Placental pericyte (primary cell): ENCODE data around the gene FGF8. TPM values are rescaled to one million over a fixed set of nuclear protein-coding genes. Genes with fewer than 3 reads are reported as not detected.

Experiments
- total RNA-seq: library from RNA; depleted of rRNA; stranded (reverse); fragments of >200 nt; gene quantifications from 2 replicates; pipeline ENCODE4 v1.2.3, GENCODE V29; 2012

Gene FGF8, protein sequence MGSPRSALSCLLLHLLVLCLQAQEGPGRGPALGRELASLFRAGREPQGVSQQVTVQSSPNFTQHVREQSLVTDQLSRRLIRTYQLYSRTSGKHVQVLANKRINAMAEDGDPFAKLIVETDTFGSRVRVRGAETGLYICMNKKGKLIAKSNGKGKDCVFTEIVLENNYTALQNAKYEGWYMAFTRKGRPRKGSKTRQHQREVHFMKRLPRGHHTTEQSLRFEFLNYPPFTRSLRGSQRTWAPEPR
- not detected in 2 replicates for total RNA-seq

DNA sequence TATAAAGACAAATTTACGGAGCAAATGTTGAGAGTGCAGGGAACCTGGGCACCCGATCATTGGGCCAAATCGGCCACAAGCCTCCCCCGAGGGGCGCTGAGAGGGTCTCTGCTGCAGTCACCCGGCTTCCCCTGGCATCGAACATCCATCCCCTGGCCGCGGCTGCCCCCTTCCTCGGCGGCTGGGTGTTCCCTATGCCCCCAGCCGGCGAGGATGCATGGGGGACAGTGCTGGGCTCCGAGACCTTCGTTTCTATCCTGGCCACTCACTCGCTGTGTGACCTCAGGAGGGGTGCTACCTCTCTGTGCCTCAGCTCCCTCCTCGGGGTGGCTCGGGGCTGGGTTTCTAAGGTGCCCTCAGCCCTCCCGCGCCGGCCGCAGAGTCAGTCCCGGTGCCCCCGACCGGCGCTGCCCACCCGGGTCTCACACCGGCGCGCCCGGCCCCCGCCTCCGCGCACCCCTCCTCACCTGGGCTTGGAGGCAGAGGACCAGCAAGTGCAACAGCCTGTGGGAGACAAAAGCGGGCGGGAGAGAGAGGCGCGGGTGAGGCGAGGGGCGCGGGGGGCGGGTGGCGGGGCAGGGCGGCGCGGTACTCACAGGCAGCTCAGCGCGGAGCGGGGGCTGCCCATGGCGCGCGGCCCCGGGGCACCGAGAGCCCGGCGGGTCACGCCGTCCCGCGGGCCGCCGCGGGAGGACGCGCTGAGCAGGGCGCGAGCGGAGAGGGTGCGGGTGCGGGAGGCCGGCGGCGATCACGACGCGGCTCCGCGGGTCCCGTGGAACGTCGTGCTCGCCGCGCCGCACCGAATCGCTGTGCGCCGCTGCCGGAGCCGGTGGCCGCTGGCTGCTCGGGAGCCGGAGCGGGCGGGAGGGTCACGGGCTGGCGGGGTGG, at the start of gene FGF8:
FGF8 (minus strand) TSS at position 842 of the 888 bp plus-strand sequence; CDS start at position 628, 214 bp downstream.

DNA sequence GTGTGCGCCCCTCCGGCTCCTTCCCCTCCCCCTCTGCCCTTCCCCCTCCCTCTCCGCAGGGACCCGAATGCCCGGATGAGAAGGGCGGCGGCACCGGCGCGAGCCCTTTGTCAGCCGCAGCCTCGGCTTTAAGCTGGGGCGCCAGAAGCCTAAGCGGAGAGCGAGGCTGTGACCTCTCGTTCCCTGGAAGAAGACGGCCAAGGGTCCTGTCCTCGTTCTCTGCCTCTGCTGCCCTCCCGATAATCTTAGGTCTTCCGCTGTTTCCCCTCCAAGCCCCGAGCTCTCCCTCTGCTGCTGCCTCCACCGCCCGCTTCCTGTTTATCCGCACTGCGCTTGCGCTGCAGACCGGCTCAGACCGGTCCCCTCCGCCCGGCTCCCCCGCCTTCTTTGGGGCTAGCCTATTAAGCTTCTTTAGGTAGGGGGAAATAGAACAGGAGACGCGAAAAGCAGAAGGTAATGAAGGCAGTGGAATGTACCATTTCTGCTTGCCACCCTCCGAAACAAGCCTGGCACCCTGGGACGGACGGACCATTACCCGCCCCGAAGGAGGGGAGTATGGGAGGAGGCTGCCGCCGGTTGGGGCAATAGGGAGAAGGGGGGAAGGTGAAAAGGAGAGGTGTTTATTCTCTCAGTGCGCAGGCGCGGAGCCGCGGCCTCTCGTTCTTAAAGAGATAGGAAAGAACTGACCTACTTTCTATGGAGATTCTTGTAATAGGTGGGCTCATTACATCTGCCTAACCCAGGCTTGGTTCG, 42.4 kb upstream of the FGF8 start, which contains the start of gene OGA:
OGA (minus strand) TSS at position 326 of the 753 bp plus-strand sequence. CDS start 422 bp downstream, outside the sequence.

DNA sequence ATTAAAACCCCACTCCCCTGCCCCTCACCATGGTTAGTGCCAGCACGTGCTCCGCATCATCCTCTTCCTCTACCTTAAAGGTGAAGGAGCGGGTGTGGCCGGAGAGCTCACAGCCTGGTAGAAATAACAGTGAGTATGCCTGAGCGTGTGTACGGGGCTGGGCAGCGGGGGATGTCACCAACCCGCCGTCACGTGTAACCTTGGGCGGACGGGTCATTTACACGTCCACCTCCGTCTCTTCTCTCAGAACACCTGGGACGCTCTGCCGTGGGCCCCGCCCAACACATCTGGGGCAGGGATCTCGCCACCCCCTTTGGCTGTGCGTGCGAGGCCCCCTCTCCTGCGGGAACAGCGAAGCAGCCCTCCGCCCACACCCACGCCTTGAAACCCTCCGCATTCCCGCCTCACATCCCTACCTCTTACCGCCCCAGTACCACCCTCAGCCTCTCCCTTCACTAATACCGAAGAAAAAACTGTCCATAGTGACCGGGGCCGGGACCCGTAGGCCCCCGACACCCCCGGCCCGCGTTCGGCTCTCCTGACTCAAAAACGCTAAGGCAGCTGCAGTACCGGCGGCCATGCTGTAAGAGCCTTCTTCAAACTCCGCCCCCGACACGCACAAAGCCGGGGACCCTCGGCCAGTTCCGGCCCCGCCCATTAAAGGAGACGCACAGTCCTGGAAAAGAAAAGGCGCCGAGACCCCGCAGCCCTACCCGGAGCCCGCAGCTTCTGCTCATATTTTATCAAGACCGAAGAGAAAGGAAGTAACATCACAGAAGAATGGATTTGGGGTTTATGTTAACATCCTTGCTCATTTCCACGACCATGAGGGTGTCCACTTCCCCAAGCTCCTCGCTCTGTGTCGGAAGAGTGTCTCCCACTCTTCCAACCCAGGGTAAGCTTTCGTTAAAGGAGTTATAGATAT, 7.2 kb upstream of the FGF8 start, which contains the start of gene NPM3:
NPM3 (minus strand) TSS at position 636 of the 925 bp plus-strand sequence; CDS start at position 580, 56 bp downstream.

Other genes with a start within 250 kb of the FGF8 start
- 11.9 and 16.4 TPM in 2 replicates for gene POLL, start 187.9 kb downstream of the FGF8 start, total RNA-seq
- 24.6 and 35.0 TPM in 2 replicates for gene DPCD, start 187.8 kb downstream of the FGF8 start, total RNA-seq
- 29.8 and 42.4 TPM in 2 replicates for gene FBXW4, start 80.9 kb downstream of the FGF8 start, total RNA-seq
- gene NPM3, start 7.3 kb upstream of the FGF8 start, total RNA-seq = 55.8 and 105 TPM in 2 replicates
- 75.5 and 78.0 TPM in 2 replicates for gene OGA, start 42.3 kb upstream of the FGF8 start, total RNA-seq
- 0.44 and 0.57 TPM in 2 replicates for gene KCNIP2, start 67.7 kb upstream of the FGF8 start, total RNA-seq